Glutamatergic neuron (in vitro differentiated cells): ENCODE results near the gene PTPRC. TPM values are rescaled to one million over a fixed set of nuclear protein-coding genes. Genes with fewer than 3 reads are reported as not detected.

Experiments
- DNase-seq: peaks from one replicate; pipeline ENCODE4 v3.0.0; 2022
- H3K27ac Mint-ChIP-seq: one replicate; pipeline ENCODE4 v1.8.0; 2020; ENCODE audit warnings: mild to moderate bottlenecking, mixed read lengths, inconsistent platforms; ENCODE audit not compliant: unreplicated experiment
- H3K27me3 Mint-ChIP-seq: one replicate; pipeline ENCODE4 v1.8.0; 2020; ENCODE audit warnings: mild to moderate bottlenecking, moderate library complexity, mixed read lengths, inconsistent platforms; ENCODE audit not compliant: unreplicated experiment
- H3K36me3 Mint-ChIP-seq: one replicate; pipeline ENCODE4 v1.8.0; 2020; ENCODE audit warnings: mild to moderate bottlenecking, mixed read lengths, inconsistent platforms; ENCODE audit not compliant: unreplicated experiment
- H3K4me1 Mint-ChIP-seq: one replicate; pipeline ENCODE4 v1.8.0; 2020; ENCODE audit warnings: mild to moderate bottlenecking, low read depth, mixed read lengths, inconsistent platforms; ENCODE audit not compliant: unreplicated experiment
- H3K4me3 Mint-ChIP-seq: one replicate; pipeline ENCODE4 v1.8.0; 2020; ENCODE audit warnings: mild to moderate bottlenecking, mixed read lengths, inconsistent platforms; ENCODE audit not compliant: unreplicated experiment
- H3K9me3 Mint-ChIP-seq: one replicate; pipeline ENCODE4 v1.8.0; 2020; ENCODE audit warnings: mild to moderate bottlenecking, moderate library complexity, mixed read lengths, inconsistent platforms; ENCODE audit not compliant: unreplicated experiment
- total RNA-seq: library from RNA; stranded (reverse); fragmentation: NEBNext Ultra II Directional; extraction: Animal tissue kit (Norgen Biotek cat#: 25700); gene quantifications from one replicate; pipeline ENCODE4 v1.2.1, GENCODE V29; 2021; ENCODE audit not compliant: unreplicated experiment
- TF ChIP-seq, protein P1 (sequence below): fragments of 200-600 bp; sonication (generic); IDR thresholded peaks from one replicate; pipeline ENCODE4 v1.5.0; 2021; ENCODE audit not compliant: partially characterized antibody, unreplicated experiment

PTPRC gene
- total RNA-seq, 1 donor from 2014 or later = not detected

DNA sequence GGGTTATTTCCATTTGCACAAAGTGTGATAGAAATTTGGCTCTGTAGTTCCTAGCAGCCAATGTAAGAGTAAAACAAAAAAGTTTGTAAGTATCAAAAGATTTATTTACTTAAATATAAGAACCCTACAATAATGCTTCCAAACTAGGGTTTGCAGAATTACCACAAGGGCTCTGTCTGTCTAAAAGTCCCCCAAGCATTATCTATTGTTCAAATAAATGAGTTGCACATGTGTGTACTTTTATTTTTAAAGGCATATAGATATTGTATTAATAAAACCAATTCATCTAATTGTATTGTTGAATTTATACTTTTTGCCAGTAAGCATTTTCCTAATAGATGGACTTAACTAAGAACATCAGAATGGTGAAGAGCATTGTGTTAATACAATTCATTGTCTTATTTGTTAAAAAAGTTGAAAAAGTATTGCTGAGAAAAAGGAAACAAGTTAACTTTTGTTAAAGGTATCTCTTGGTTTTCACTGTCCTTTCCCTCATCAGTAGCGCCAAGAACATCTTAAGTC is 863 bp upstream of the PTPRC start:
- no peaks in the 10 kb centered on the region for H3K4me1 Mint-ChIP-seq
- no peak overlapping the region for H3K4me3 Mint-ChIP-seq
- DNase-seq = no peak
- H3K27me3 Mint-ChIP-seq = no peaks in the 10 kb centered on the region
- no peak overlapping the region for H3K27ac Mint-ChIP-seq
- H3K9me3 Mint-ChIP-seq = no peaks in the 10 kb centered on the region
- TF ChIP-seq, protein P1, sequence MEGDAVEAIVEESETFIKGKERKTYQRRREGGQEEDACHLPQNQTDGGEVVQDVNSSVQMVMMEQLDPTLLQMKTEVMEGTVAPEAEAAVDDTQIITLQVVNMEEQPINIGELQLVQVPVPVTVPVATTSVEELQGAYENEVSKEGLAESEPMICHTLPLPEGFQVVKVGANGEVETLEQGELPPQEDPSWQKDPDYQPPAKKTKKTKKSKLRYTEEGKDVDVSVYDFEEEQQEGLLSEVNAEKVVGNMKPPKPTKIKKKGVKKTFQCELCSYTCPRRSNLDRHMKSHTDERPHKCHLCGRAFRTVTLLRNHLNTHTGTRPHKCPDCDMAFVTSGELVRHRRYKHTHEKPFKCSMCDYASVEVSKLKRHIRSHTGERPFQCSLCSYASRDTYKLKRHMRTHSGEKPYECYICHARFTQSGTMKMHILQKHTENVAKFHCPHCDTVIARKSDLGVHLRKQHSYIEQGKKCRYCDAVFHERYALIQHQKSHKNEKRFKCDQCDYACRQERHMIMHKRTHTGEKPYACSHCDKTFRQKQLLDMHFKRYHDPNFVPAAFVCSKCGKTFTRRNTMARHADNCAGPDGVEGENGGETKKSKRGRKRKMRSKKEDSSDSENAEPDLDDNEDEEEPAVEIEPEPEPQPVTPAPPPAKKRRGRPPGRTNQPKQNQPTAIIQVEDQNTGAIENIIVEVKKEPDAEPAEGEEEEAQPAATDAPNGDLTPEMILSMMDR = no peak
- H3K36me3 Mint-ChIP-seq = no peaks in the 10 kb centered on the region

DNA sequence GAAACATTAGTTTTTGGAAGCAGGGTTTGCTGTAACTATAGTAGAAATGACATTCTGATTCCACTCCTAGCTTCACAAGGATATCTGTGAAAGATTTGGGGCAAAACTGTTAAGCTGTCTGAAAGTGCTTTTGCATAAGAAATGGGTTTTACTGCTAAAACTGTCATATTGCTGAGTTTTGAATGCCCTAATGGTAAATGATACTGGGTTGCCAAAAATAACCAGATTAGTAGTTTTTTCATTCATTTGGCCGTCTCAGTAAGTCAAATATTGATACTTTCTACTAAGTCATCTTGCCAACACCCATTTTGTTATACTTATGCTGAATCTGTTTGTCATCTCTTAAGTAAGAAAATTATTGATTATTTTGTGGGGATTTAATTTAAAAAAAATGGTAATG is 399 bp upstream of the PTPRC start:
- DNase-seq = no peak
- no peak overlapping the region for H3K4me3 Mint-ChIP-seq
- H3K4me1 Mint-ChIP-seq = no peaks in the 10 kb centered on the region
- H3K9me3 Mint-ChIP-seq = no peaks in the 10 kb centered on the region
- TF ChIP-seq, protein P1 = no peak
- H3K36me3 Mint-ChIP-seq = no peaks in the 10 kb centered on the region
- no peaks in the 10 kb centered on the region for H3K27me3 Mint-ChIP-seq
- H3K27ac Mint-ChIP-seq = no peak overlapping the region

DNA sequence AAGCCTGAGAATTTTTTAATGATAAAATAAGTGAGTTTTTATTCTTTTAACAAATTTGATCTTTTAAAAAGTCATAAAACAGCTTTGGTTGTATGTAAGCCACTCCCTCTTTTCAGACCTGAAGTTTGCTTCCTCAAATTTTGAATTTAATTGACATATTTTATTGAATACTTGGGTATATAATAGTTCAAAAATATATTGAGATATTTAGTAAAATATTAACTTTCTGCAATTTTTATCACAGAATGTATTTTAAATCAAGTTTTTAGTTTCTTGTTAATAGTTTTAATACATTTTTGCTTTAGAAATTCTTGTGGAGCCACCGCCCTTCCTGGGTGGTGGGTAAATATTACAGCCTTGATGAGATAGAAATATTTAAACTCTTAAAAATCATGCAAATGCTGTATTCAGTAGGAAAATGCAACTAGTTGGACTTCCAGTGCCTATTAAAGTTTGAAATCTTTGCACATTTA is 867 bp downstream of the PTPRC start:
- no peak for DNase-seq
- TF ChIP-seq, protein P1 = no peak
- Mint-ChIP-seq H3K9me3 (no peaks in the 10 kb centered on the region), H3K4me3 (no peak overlapping the region), H3K4me1 (no peaks in the 10 kb centered on the region), H3K36me3 (no peaks in the 10 kb centered on the region), H3K27ac (no peak overlapping the region), H3K27me3 (no peaks in the 10 kb centered on the region)

DNA sequence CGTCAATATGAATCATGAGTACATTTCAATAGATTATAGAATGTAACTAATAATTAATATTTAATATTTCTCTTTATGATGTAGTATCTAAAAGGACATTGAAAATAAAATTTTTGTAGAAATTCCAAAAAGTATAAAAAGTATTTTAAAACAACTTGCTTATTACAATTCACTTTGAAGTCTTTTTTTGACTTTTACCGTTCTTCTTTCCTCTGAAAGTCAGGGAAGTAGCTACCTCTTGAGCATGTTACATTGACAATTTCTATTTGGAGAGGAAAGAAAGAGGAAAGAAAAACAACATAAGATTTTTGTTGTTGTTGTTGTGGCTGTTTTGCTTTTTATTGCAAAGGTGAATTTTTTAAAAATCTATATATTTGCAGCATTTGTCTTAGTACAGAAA is 1.3 kb downstream of the PTPRC start:
- Mint-ChIP-seq H3K27me3 (no peaks in the 10 kb centered on the region), H3K4me1 (no peaks in the 10 kb centered on the region), H3K27ac (no peak overlapping the region), H3K9me3 (no peaks in the 10 kb centered on the region), H3K4me3 (no peak overlapping the region), H3K36me3 (no peaks in the 10 kb centered on the region)
- DNase-seq = no peak
- TF ChIP-seq, protein P1 = no peak

DNA sequence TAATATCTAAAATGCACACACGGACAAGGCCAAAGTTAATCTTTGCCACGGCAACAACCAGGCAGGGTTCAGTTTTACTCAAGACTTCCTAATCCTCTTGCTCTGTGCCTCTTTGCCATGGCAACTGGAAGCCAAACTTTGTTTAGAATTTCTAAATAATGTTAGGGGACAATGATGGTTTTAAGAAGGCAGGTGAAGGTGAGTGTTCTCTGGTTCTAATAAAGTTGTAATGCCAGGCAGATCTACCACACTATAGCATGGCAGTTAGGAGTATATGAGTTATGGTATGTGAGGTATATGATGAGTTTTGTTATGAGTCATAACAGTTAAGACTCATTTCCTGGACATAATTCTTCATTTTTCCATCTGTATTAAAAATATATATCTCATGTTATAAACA is 2.7 kb downstream of the PTPRC start:
- no peak overlapping the region for H3K27ac Mint-ChIP-seq
- no peaks in the 10 kb centered on the region for H3K36me3 Mint-ChIP-seq
- no peaks in the 10 kb centered on the region for H3K4me1 Mint-ChIP-seq
- TF ChIP-seq, protein P1 = no peak
- H3K9me3 Mint-ChIP-seq = no peaks in the 10 kb centered on the region
- H3K4me3 Mint-ChIP-seq = no peak overlapping the region
- no peaks in the 10 kb centered on the region for H3K27me3 Mint-ChIP-seq
- DNase-seq = no peak
